Caki2 (cell line): ENCODE data around the gene CD300A. TPM values are rescaled to one million over a fixed set of nuclear protein-coding genes. Genes with fewer than 3 reads are reported as not detected.

Source experiments
- DNase-seq: peaks from one replicate; pipeline ENCODE4 v3.0.0-alpha.2; 2015; ENCODE audit warnings: low read depth
- in situ Hi-C: cut with HindIII; loops from 2 replicates; pipeline ENCODE4 v1.10.0; 2016; ENCODE audit warnings: low sequenced_read_pairs, low pct_unique_long_range_greater_than_20kb, mixed read lengths
- total RNA-seq: library from RNA; depleted of rRNA; stranded (reverse); fragments of >200 nt; shearing (Covaris generic); gene quantifications from 2 replicates; pipeline ENCODE4 v1.2.3, GENCODE V29; 2014; ENCODE audit warnings: low replicate concordance

Gene CD300A
- total RNA-seq, 1 experiment from 2014 or later = not detected

DNA sequence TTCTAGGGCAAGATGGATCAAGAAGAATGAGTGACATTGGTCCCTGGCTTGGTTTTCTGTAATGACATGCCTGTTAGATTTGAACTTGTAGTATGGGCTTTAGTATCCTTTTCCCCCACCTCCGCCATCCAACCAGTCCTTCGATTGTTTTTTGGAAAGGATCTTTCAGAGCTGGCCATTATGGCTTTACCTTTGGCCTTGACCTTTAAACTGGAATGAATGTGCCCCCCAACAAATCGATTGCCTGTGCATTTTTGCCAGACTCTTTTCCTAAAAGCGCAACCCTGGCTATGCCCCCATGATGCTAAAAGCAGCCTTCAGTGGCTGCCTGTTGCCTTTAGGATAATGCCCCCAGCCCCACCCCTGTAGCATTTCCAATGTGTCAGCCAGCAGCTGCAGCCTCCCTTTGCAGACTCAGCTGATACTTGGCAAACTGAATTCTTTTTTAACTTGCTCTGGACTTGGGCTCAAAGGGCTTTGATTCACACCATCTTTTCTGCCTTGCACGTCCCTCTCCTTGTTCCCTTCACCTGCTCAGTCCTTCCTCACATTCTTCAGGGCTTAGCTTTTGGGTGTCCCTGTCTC lies 30.6 kb upstream of the CD300A start:
- DNase-seq = no peak
- in situ Hi-C loops = no loop called here

DNA sequence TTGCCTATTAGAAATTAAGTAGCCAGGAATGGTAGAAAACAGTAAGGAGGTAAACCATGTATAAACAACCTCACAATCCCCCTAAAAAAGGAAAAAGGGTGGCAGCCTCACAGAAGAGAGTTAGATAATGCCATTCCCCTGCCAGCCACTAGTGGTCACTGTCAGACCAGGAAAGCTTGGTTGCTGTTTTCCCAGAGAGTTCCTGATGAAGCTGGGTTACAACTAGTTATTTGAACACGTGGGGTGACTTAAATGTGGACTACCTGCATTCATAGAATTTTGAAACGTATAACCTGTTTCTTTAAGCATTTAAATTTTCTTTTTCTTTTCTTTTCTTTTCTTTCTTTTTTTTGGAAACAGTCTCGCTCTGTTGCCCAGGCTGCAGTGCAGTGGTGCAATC lies 28.7 kb upstream of the CD300A start:
- in situ Hi-C loops = no loop called here
- DNase-seq = no peak

DNA sequence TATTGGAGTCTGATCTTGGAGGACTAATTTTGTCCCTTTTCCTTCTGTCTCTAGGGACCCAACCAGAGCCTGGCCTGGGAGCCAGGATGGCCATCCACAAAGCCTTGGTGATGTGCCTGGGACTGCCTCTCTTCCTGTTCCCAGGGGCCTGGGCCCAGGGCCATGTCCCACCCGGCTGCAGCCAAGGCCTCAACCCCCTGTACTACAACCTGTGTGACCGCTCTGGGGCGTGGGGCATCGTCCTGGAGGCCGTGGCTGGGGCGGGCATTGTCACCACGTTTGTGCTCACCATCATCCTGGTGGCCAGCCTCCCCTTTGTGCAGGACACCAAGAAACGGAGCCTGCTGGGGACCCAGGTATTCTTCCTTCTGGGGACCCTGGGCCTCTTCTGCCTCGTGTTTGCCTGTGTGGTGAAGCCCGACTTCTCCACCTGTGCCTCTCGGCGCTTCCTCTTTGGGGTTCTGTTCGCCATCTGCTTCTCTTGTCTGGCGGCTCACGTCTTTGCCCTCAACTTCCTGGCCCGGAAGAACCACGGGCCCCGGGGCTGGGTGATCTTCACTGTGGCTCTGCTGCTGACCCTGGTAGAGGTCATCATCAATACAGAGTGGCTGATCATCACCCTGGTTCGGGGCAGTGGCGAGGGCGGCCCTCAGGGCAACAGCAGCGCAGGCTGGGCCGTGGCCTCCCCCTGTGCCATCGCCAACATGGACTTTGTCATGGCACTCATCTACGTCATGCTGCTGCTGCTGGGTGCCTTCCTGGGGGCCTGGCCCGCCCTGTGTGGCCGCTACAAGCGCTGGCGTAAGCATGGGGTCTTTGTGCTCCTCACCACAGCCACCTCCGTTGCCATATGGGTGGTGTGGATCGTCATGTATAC lies 26.5 kb upstream of the CD300A start:
- no peak for DNase-seq
- in situ Hi-C loops = no loop called here

DNA sequence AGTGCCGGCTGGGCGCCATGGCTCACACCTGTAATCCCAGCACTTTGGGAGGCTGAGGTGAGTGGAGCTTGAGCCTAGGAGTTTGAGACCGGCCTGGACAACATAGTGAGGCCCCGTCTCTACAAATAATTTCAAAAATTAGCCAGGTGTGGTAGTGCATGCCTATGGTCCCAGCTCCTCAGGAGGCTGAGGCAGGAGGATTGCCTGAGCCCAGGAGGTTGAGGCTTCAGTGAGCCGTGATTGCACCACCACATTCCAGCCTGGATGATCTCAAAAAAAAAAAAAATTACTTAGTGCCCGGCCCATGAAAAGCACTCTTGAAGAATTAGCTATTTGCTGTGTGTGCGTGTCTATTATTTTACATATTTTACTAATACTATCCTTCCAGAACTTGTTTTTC lies 24.9 kb upstream of the CD300A start:
- DNase-seq = no peak
- in situ Hi-C loops = no loop called here

DNA sequence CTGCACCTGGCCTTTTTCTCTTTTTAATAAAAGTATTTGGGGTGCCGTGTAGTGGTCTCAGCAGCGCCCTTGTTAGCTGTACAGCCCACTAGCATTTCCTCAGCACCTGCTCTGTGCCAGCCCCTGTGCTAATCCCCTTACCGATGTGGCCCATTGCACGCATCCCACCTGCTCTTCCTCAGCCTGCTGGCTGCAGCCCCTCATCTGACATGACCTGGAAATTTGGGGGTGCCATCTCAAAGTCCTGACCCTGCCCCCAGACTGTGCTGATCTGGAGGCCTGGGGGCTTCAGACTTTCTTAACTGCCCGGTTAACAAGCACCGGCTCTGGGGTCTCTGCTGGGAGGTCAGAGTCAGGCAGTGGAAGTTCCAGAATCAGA lies 24.2 kb upstream of the CD300A start:
- in situ Hi-C loops = no loop called here
- DNase-seq = no peak

DNA sequence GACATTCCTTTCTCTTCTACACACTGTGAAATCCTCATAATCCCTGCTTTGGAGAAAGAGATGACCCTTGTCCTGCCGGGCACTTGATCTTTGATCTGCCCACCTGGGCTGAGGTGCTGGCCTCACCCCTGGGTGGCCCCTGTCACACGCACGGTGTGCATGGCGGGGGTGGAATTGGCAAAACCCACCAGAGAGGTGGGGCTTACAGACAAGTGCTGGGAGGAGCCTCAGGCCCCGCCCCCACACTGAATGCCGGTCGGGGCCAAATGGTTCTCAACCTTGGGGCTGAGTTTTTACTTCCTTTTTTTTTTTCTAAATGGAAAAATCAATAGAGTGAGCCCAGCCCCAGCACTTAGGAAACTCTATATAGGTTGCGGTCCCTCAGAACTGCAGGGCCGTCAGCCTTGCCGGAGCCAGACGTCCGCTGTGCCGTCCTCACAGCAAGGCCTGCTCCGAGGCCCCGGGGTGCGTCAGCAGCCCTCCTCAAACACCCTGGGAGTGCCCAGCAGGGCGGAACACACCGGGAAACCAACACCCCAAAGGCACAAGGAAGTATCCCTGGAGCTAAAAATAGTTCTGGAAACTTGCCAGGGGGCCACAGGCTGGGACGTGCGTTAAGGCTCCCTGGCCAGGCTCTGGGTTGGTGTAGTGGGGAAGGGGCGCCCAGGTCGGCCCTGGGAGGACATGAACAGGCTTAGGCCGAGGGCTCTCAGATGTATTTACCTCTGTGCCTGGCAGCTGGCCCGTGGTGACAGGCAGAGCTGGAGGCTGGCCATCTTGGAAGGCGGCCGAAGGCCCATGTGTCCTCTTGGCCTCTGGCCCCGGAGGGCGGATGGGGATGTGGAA lies 23.5 kb upstream of the CD300A start:
- peak; percentile 53 for DNase-seq
- in situ Hi-C loops = no loop called here

DNA sequence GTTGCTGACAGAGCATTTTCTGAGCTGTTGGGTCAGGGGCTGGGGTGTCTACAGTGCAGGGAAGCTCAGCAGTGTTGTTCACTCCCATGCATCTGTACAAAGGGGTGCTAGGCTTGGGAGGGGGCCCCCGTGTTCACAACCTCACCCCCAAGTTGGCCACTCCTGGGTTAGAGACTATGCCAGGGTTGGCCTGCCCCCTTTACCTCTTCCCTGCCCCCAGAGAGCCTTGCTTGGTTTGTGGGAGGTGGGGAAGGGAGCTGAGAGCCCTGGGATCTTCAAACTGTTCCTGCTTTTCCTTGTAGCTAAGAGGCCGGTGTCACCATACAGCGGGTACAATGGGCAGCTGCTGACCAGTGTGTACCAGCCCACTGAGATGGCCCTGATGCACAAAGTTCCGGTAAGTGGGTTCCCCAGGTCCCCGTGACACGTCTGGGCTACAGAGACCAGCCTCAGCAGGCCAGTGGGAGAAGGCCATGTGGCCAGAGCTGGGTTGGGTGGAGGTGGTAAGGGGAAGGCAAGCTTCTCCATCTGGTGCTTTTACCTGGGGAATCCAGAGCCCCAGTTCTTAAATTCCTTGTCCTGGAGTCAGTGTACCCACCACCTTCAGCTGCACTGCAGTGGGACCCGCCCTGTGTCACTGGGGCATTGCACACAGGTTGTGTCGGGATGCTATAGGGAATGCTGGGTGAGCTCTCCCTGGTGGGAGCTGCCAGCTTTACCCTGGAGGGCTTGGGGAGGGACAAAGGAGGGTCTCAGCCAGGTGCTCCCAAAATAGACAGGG lies 22.7 kb upstream of the CD300A start:
- in situ Hi-C loops = no loop called here
- no peak for DNase-seq

DNA sequence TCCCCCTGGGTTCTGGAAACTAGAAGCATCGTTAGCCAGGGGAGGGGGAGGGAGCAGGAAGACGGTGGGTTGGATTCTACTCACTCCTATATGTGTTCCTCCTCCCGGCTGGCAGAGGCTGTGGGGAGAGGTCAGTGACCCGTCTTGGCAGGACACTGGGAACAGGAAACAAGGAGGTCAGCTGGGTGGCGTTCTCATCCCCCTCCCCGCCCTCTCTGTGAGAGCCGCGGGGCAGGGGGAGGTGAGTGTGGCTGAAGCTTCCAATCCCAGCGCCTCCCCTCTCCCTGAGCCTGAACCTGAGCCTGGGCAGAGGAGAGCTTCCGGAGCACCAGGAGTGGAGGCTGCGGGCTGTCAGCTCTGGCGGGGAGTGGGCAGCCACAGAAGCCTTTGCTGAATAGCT lies 22.0 kb upstream of the CD300A start:
- DNase-seq = no peak
- in situ Hi-C loops = no loop called here

DNA sequence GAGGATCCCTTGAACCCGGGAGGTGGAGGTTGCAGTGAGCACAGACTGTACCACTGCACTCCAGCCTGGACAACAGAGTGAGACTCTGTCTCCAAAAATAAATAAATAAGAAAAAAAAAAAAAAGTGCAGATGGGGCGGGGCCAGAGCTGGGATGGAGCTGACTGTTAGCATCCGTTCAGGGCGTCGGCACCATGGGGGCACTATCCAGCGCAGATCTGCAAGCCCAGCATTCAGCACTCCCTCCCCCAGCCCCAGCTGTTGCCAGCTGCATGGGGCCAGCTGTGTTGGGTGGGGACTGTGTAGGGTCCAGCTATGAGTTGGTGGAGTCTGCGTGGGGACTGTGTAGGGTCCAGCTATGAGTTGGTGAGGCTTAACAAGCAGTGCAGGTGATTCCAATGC lies 21.3 kb upstream of the CD300A start:
- in situ Hi-C loops = no loop called here
- no peak for DNase-seq

DNA sequence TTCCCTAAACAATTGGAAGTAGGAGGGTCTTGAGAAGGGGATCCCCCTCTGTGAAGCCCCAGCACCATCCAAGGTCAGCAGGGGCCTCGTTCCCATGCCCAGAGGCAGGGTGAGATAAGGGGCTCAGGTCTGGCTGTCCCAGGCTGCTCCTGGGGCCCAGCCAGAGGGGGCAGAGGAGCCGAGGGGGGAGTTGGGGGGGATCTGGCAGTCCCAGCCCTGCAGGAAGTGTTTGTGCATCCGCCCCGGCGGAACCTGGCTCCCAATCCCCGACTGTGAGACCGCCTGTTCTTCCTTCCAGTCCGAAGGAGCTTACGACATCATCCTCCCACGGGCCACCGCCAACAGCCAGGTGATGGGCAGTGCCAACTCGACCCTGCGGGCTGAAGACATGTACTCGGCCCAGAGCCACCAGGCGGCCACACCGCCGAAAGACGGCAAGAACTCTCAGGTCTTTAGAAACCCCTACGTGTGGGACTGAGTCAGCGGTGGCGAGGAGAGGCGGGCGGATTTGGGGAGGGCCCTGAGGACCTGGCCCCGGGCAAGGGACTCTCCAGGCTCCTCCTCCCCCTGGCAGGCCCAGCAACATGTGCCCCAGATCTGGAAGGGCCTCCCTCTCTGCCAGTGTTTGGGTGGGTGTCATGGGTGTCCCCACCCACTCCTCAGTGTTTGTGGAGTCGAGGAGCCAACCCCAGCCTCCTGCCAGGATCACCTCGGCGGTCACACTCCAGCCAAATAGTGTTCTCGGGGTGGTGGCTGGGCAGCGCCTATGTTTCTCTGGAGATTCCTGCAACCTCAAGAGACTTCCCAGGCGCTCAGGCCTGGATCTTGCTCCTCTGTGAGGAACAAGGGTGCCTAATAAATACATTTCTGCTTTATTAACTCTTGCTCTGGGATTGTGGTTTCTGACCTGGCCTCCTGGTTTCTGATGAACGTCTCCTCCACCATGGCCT lies 19.6 kb upstream of the CD300A start:
- in situ Hi-C loops = no loop called here
- no peak for DNase-seq

DNA sequence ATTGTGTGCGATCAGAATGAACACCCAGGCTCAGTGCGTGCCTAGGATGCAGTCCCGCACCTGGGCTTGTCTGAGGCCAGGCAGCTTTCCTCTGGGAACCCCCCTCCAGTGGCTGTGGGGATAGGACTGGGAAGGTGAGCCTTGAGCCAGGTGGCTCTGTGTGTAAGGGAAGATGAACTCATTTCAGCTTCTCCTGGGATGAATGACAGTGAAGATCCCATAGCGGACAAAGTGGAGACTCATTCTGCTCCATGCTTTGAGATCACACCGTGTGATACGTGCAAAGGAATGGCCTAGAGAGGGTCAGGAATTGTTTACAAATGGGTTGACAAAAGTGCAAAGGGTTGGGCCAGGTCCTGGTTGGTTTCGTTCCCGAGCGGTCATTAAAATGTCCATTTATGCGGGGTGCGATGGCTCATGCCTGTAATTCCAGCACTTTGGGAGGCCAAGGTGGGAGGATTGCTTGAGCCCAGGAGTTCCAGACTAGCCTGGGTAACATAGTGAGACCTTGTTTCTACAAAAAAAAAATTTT lies 18.7 kb upstream of the CD300A start:
- DNase-seq = no peak
- in situ Hi-C loops = no loop called here

DNA sequence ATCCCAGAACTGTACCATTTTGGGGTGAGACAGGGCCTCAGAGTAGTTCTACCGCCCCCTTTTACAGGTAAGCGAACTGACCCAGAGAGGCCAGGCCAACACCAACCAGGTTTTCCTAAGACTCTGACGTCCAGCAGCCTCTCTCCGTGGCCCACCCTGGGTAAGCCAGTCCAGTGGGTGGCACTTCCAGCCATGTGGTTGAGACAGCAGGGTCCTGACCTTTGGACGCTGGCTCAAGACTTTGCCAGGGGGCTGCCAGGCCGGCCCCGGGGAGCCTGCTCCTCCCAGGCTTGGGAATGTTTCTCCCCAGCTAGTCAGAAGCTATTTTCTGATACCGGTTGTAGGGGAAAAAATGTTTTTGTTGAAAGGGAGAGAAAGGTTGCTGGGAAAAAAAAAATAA lies 17.7 kb upstream of the CD300A start:
- in situ Hi-C loops = no loop called here
- DNase-seq = no peak

DNA sequence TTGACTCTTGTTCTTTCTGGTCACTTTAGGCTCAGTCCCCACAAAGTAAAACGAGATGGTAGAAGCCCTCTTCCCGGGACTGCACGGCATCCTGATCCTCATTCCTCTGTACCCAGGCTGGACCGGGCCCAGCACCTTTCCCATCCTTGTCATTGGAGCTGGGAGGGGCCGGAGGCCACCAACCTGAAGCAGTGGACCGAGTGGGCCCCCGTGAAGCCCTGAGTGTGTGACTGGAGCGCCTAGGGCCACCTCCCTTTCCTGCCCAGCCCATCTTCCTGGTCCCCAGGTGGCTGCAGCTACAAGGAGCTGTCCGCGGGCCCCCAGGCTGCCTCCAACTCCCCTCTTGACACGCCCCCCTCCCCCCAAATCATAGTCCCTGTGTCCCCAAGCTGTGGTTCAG lies 17.1 kb upstream of the CD300A start:
- in situ Hi-C loops = no loop called here
- no peak for DNase-seq

DNA sequence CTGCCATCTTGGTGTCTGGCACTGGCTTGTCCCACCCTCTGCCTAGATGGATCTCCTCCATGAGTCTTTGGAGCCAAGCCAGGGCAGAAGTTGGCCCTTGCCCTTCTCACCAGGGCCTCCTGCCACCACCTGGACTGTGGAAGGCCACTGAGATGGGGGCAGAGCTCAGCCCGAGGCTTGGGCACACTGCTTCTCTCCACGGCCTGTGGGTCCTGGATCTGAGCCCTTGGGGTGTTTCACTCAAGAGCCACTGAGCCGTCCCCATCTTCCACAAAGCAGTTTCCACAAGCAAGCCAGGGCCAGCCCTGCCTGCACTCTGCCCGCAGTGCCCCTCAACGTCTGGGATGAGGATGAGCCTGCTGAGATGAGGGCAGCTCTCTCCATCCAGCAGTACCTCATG lies 16.7 kb upstream of the CD300A start:
- in situ Hi-C loops = no loop called here
- no peak for DNase-seq

DNA sequence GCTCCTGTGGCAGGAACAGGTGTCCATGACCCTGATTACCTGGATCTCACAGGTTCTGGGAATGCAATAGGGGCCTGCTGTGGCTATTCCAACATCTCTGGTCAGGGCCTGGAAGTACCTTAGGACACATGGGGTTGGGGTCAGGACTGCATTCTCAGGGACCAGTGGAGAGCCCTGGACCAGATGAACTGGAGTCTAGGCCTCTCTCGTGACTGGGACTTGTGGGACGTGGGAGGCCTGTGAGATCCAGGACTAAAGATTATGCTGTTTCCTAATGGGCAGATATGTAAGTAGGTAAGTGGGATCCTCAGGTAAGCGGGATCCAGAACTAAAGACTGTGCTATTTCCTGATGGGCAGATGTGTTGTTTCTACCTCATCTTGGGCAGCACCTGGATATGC lies 16.2 kb upstream of the CD300A start:
- in situ Hi-C loops = no loop called here
- DNase-seq = no peak

DNA sequence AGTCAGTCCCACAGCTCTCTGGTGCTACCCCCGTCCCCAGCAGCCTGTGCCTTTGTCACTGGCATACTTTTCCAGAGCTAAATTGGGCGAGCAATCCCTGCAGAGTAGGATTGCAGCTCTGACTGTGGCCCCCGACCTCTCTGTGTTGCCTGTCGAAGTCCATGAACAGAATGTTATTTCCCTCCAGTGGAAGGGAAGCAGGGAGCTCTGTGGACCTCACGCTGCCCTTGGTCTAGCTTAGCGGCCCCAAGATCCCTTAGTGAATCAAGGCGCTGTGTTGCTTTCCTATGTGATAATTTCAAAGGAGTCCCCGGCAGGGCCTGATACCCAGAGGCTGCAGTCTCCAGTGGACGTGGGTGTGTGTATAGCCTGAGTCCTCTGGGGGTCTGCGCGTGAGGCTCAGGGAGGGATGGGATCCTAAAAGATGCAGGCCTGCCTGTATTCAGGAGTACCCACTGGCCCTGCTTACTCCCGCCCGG lies 15.5 kb upstream of the CD300A start:
- DNase-seq = no peak
- in situ Hi-C loops = no loop called here

DNA sequence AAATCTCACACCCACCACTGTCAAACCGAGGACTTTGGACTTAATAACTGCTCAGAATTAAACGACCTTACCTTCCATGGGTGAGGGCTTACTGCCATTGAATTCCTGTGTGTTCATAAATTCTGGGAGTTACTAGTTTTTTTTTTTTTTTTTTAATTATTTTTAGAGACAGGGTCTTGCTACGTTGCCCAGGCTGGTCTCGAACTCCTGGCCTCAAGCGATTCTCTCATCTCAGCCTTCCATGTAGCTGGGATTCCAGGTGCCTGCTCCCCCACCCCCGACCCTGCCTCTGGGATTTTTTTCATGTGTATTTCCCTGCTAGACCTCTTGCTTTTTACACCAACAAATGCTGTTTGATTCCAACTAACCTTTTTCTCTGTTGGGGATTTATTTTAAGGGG lies 14.9 kb upstream of the CD300A start:
- in situ Hi-C loops = no loop called here
- no peak for DNase-seq
